ENCODE data around the gene STAT6.
A peak's percentile ranks its signal among the peaks of the same experiment; 100 is the strongest.

The STAT6 gene

DNA sequence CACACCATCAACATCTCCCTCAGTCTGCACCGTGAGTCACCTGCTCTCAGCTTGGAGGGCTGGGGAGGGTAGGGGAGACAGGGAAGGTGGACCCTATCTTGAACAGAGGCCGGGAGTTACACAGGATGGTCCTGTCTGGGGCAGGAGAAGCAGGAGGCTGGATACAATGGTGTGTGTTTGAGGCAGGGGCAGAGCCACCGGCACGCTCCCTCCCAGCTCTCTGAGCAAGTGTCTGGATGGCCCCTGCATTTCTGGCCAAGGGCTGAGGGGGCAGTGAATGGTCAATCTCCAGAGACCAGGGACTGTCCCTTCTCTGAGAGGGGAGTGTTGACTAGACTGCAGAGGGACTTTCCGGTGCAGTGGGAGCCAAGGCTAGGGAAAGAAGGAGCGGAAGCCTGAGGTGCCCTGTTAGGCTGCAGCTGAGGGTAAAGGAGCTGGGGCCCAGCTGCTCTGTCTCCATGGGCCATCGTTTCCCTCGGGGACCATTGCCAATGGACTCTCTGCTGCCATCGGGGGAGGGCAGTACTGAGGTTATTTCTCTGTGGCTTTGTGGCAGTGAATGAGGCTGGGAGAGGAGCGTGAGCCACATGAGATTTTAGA is 34.4 kb upstream of the STAT6 start:
- no peak for DNase-seq (ENCODE audit: low read depth in 2 of 2, low spot score in 1 of 2)

DNA sequence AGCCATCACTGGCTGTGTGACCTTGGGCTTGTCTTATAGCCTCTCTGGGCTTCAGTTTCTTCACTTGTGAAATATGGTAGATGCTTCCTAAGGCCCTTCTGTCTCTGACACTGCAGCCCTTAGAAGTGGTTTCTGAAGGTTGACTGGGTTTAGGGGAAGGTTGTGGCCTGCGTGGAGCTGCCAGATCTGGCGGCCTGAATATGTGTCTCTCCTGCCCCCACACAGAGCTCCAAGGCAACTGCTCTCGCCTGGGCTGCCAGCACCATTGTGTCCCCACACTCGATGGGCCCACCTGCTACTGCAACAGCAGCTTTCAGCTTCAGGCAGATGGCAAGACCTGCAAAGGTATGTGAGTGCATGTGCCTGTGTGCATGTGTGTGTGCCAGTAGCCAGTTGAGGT is 32.3 kb upstream of the STAT6 start:
- DNase-seq (ENCODE audit: low read depth in 2 of 2, low spot score in 1 of 2), result no peak

DNA sequence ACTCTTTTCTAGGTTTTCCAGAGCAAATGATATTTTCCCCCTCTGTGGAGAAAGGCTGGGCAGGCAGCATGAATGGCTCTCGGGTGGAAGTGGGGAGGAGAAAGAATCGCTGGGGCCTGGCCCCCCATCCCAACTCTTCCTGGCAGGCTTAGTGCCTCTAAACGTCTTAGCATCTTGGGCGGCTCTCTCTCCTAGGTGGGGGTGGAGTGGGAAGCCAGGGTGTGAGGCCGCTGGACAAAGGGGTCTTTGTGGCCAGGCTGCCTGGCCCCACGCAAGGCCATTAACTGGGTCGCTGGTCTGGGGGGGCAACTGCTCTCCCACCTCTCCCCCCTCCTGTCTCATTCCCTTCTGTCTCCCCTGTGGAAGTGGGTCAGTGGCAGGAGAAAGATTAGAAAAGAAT is 31.6 kb upstream of the STAT6 start:
- DNase-seq (ENCODE audit: low read depth in 2 of 2, low spot score in 1 of 2), result no peak

DNA sequence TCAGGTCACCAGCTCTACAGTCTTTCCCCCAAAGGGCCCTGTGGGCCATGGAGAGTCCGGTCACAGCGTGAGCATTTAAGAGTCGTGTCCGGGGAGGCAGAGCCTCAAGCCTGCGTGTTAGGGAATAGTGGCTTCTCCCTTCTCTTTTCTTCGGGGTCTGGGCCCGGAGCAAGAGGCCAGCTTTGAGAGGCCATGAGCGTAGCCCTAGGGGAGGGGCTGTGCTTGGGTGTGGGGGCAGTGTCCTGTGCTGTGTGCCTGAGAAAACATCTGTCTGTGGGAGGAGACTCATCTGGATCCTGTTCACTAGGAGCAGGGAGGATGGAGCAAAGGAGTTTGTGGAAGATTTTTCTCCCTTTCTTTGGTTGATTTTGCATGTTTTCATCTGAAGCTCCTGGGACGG is 31.0 kb upstream of the STAT6 start:
- no peak for DNase-seq (ENCODE audit: low read depth in 2 of 2, low spot score in 1 of 2)

DNA sequence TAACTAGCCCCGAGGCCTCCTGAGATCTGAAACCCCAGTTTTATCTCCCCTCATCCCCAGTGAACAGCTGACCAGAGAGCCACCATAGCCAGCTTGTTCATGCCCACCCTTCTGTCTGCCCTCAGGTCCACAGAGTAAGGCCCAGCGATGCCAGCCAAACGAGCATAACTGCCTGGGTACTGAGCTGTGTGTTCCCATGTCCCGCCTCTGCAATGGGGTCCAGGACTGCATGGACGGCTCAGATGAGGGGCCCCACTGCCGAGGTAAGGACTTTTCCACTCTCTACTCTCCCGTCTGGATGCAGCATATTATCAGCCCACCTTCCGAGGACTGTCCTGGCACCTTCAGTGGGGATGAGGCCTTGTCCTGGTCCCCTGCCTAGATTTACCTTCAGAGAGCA is 30.1 kb upstream of the STAT6 start:
- DNase-seq (ENCODE audit: low read depth in 2 of 2, low spot score in 1 of 2), result no peak

DNA sequence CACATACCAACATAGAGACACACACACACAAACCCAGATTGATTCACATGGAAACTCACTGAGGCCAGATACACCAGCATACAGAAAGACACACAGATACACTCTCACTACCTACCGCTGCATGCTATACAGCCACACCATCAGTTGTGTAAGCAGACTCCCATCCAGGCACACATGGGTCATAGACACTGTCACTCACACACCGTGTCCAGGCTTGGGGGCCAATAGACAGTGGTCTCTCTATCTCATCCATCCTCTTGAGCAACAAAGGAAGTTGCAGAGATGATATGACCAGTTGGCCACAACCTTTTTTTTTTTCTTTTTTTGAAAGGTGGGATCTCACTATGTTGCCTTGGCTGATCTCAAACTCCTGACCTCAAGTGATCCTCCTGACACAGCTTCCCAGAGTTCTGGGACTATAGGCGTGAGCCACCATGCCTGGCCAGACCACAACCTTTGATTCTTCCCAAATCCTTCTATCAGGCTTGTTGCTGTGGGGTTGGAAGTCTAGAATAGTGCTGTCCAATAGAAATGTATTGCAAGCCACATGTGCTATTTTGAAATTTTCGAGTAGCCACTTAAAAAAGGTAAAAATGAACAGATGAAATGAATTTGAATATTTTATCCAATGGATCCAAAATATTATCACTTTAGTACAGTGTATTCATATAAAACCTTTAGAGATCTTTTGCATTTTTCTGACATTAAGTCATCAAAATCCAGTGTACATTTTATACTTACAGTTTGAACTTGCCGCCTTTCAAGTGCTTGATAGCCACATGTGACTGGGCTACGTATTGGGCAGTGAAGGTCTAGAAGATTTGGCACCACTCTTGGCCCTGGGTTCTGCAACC is 28.9 kb upstream of the STAT6 start:
- DNase-seq (ENCODE audit: low read depth in 2 of 2, low spot score in 1 of 2), result no peak

DNA sequence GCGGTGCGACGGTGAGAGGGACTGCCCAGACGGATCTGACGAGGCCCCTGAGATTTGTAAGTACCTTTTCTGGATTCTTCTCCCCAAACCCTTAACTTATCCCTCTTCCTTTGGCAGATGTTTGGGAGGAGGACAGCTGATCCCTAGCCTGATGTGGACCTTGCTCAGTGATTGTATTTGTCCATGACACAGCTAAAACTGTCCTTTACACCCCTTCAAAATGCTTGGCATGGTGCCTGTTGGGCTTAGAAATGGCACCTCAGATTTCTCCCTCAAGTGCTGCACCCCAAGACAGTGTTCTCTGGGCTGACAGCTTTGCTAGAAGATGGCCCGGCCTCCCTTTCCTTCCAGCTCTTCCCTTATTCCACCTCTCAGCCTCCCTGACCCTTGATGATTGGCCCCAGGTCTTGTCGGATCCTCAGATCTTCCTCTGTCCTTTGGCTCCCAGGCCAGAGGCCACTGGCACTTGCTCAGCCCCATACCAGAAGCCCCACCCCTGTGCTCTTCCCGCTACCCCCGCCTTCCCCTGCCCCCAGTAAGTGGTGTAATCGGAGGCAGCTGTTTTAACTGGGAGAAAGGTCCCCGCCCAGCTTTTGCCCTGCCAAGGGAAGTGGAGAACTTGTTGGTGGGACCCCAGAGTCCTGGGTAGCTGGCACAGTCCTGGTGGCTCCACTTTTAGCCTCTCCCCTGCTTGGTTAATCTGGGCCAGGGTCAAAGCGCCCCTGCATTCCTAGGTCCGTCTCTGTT is 27.5 kb upstream of the STAT6 start:
- no peak for DNase-seq (ENCODE audit: low read depth in 2 of 2, low spot score in 1 of 2)

DNA sequence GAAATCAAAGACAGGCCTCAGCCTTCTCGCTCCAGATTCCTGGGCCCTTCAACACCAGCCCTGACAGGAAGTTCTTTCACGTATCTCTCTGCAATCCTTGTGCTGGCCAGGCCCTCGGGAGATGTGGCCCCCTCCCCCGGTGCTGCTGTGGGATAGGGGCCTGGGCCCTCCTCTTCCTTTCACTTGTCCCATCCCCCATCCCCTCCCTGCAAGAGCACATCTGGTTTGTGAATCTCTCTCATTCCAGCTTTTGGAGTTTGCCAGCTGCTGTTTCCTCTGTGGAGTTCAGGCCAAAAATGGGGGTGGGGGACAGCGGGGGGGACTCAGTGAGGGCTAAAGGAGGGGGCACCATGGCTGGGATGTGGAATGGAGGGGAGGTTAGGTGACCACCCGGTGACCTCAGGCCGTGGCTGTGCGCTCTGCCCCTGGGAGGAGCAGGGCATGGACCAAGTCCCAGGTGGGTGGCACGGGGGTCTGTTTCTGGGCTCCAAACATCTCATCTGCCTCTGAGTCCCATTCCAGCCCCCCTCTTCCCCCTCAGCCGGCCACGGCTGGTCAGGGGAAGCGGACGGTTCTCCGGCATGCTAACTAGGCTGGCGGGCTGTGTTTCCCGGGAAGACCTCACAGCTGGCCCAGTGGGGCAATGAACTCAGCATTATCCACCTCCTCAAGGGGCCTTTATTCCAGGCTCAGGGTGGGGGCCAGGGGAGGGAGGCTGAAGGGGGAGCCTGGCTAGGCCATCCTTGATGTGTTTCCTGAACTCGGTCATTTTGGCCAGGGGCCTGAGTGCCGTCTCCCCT is 24.6 kb upstream of the STAT6 start:
- DNase-seq (ENCODE audit: low read depth in 2 of 2, low spot score in 1 of 2), result no peak

DNA sequence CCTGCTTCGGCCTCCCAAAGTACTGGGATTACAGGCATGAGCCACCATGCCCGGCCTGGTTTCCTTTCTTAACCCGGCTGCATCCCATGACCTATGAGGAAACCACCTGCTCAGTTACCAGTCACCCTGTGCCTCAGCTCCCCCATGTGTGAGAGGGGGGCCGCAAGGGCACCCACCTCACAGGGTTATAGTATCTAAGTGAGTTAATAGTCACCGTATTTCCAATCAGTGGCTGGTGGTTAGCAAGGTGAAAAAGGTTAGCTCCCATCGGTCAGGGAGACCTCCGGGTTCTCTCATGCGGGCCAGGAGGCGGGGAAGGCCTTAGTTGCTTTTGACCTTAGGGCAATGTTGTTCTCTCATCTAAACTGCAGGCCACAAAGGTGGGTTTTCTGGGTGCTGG is 23.8 kb upstream of the STAT6 start:
- DNase-seq (ENCODE audit: low read depth in 2 of 2, low spot score in 1 of 2), result no peak

DNA sequence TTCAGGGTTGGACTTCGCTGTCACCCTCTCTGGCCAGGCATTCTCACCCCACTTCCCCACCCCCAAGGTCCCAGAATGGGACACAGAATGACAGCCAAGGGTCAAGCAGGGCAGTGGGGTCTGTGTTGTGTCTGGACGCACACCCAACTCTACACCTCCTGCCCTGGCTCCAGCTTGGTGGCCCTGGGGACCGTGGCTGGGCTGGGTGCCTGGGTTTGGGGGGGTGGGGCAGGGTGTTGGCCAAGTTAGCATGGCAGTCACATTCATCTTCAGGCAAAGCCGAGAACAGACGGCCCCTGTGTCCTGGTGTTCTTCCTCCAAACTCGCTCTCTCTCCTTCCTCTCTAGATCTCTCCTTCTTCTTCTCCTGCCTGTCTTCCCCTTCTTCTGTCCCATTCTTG is 22.8 kb upstream of the STAT6 start:
- no peak for DNase-seq (ENCODE audit: low read depth in 2 of 2, low spot score in 1 of 2)

DNA sequence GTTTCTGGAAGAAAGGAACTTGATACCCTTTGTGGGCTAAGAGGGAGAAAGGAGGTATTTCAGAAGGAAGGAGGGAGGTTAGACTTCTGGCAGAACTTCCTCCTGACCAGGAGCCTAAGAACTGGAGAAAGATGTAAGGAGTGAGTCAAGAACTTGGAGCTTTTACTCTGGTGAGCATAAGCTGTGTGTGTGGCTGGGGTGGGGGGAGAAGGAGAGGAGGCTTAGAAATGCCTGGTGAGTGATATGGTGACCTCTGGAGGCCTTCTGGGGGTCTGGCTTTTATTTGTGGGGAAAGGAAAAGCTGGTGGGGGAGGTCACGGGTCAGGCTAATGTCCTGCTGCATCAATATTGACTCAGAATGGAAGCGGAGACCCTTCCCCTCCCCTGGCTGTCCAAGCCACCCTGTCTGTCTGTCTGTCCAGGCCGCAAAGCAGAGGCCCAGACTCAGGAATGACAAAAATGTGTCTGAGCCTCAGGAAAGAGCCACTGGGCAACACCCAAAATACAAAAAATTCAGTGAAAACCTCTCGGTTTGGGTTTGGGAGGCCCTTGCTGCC is 21.9 kb upstream of the STAT6 start:
- no peak for DNase-seq (ENCODE audit: low read depth in 2 of 2, low spot score in 1 of 2)

DNA sequence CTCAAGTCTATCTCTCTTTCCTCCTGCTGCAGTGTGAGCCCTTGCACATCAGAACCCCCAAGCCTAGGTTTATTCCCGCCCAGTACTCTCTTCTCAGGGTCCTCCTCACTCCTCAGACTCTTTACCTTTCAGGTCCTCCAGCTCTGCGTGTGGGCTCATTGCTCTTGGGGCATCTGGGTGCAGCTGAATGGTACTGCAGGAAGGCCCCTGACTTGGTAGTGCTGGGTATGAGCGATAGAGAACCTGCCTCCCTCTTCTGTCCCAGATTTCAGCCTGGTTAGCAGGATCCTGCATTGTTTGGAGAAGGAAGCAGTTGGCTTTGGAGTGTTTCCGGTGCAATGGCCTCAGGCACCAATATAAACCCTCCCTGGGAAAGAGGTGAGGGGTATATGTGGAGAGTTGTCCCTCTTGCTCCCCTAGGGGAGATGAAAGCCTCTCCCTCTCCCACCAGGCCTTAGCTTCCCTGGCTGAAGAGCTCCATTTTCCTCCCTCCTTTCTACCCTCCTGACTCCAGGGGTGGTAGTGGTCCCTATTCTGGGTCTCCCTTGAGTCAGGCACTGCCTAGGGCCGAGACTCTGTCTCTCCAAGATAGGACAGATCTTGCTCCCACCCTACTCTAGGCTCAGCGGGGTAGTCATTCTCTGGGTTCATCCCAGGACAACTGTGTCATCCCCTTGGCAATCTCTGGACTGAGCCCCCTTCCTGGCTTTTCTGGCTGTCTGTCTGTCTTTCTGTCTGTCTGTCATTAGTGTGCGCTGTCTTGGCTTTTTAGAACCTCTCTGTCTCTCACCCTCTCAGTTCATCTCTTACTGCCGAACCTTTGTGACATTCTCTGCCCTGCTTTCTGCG is 21.0 kb upstream of the STAT6 start:
- no peak for DNase-seq (ENCODE audit: low read depth in 2 of 2, low spot score in 1 of 2)

DNA sequence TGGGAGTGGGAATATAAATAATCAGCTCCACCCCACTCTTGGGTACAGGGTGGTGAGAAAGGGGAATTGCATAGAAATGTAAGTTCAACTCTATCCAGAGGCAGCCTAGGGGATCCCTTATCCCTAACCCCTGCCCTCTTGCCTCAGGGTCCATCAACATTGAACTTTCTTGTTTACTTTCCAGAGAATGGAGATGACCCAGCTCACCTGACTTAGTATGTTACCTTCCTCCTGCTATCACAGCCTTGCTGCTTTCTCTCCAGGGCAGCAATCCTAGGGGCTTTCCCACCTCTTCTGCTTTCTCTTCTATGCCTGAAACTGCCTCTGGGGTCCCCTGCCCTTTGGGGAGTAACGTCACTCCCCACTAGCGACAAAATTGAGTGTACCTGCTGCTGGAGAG is 19.8 kb upstream of the STAT6 start:
- no peak for DNase-seq (ENCODE audit: low read depth in 2 of 2, low spot score in 1 of 2)

DNA sequence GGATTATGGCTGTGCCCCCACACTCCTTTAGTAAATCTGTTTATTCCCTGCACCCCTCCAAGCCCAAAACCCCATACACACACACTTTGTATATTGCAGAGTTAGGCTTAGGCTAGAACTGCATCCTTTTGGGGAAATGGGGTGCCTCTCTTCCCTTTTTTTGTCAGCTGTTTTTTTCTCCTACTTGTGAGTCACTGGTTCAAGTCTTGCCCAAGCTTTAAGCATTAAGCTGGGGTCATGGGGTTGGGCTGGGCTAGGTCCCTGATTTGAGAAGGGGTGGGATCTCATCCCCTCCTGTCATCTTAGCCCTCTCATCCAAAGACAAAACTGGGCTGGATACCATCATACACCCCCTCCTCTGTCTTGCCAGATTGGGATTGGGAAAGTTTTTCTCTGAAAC is 18.7 kb upstream of the STAT6 start:
- DNase-seq (ENCODE audit: low read depth in 2 of 2, low spot score in 1 of 2), result no peak

DNA sequence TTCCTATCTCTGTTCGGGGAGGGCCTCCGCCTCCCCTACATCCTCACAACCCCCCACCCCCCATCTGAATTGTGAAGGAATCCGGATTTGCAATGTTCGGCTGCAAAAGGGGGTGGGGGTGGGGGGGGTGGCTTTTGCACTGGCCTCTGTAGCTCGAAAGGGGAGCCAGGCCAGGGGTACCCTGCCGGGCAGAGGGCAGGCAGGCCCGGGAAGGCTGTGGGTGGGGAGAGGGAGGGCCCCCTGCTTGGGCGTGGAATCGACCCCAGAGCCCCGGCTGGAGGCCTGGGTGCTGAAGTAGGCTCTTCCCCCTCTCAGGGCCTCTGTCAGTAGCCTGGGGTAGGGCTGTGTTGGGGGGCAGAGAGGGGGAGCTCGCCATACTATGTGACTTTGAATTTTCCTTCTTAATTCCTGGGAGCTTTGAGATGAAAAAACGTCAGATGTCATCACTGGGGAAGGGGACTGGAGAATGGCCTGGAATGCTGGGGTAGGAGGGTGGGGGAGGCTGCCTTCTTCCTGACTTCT is 18.2 kb upstream of the STAT6 start:
- no peak for DNase-seq (ENCODE audit: low read depth in 2 of 2, low spot score in 1 of 2)

DNA sequence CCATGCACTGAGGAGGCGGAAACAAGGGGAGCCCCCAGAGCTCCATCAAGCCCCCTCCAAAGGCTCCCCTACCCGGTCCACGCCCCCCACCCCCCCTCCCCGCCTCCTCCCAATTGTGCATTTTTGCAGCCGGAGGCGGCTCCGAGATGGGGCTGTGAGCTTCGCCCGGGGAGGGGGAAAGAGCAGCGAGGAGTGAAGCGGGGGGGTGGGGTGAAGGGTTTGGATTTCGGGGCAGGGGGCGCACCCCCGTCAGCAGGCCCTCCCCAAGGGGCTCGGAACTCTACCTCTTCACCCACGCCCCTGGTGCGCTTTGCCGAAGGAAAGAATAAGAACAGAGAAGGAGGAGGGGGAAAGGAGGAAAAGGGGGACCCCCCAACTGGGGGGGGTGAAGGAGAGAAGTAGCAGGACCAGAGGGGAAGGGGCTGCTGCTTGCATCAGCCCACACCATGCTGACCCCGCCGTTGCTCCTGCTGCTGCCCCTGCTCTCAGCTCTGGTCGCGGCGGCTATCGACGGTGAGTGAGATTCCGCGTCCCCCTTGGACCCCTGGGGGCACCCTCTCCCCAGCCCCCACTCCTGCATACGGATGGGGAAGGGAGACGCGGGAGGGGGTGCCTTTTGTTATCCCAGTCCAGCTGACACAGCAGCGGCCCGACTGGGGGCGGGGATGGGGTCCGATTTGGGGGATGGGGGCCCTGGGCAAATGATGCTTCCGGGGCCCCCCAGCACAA is 17.5 kb upstream of the STAT6 start:
- no peak for DNase-seq (ENCODE audit: low read depth in 2 of 2, low spot score in 1 of 2)

DNA sequence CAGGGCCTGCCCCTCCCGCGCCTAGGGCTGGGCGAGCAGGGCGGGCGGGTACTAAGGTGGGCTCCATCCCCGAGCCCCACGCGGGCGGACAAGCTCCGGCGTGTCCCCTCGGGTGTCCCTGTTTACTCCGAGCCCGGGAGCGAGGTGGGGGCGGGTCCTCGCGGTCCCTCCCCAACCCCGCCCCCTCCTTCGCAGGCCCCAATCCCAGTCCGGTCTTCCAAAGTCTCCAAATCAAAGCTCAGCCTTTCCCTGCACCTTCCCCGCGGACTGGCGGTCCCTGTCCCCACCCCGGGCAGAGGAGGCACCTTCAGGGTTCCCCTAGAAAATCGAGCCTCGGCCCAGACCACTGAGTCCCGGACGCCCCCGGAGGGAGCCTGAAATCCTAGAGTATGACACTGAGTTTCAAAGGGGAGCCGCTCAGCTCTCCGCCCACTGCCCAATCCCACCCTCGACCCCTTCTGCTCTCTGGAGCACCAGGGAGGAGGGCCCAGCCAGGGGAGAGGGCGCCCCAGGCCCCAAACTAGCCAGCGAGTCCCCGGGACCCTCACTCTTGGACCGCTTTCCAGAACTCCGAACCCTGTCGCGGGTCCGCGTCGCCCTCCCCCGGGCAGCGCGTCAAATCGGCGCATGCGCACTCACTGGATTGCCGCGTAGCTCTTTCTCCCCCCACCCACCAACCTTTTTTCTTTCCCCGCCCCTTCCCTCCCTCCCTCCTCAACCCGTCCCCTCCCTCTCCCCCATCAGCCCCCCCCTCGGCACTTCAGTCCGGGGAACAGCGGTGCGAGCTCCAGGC is 16.8 kb upstream of the STAT6 start, which contains the start of gene LRP1:
TSS of gene LRP1 (plus strand) at position 758 of the 793 bp plus-strand sequence. CDS start 482 bp downstream, outside the sequence.
- peak; percentile 56 to 60 for DNase-seq (ENCODE audit: low read depth in 2 of 2, low spot score in 1 of 2)

DNA sequence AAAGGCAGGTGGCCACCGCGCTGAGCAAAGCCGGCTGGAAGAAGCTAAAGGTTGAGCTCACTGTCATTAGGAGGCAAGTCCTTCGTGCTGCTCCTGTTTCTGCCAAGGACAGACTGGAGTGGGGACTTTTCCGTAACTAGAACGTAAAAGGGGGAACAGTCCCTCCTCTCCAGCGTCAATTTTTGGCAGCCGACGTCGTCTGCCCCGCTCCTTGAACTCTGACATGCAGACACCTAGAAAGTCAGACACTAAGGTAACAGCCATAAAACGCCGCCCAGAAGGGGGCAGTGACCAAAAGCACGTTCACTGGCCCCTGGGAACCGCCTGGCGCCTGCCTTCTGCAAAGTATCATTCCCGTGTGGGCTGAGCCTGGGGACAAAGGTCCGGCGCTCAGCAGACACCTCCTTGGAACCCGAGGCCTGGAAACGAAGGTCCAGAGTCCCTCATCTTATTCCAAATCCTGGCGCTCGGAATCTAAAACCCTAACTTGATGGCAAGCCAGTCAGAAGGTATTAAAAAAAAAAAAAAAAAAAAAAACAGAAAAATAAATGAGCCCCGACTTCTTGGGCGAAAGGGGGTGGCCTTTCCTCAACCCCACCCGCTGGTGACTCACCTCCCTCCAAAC is 16.1 kb upstream of the STAT6 start:
- peak in 1 of 2 donors; percentile 62 for DNase-seq (ENCODE audit: low read depth in 2 of 2, low spot score in 1 of 2)
